NT2/D1 (cell line): ENCODE measurements around the gene GREM1.

Source experiments
- SUZ12 ChIP-seq: IDR thresholded peaks from 2 replicates; pipeline ENCODE4 v1.6.1; 2011; ENCODE audit not compliant: insufficient read length, insufficient read depth; ENCODE audit errors: extremely low read depth
- YY1 ChIP-seq: IDR thresholded peaks from 2 replicates; pipeline ENCODE4 v1.6.1; 2011; ENCODE audit not compliant: insufficient read length, insufficient read depth
- ZNF274 ChIP-seq: IDR thresholded peaks from 2 replicates; pipeline ENCODE4 v1.6.1; 2011; ENCODE audit warnings: mild to moderate bottlenecking, low read depth, low read length

- TF ChIP-seq SUZ12 (no peak), ZNF274 (no peak), YY1 (no peak)
Observed at GRCh38 chr15:32701863-32702262, 15.9 kb upstream of the GREM1 start.
